ENCODE measurements around the gene CD151.

Gene CD151

DNA sequence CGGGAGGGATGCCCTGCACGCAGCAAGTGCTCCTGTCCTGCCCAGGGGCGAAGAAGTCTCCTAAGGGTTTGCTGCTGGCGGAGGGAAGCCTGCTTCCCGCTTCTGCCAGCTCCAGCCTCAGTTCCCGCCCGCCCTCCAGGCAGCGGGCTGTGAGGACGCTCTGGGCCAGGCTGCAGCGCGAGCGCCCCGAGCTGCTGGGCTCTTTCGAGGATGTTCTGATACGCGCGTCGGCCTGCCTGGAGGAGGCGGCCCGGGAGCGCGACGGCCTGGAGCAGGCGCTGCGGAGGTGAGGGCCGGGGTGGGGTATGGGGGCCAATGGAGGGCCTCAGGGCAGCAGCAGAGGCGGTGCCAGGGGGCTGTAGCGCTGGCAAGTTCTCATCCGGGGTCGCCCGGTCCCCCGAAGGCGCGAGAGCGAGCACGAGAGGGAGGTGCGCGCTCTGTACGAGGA lies 2.9 kb upstream of the CD151 start:
- DNase-seq = peak in 1 of 6 experiments; percentile 56

DNA sequence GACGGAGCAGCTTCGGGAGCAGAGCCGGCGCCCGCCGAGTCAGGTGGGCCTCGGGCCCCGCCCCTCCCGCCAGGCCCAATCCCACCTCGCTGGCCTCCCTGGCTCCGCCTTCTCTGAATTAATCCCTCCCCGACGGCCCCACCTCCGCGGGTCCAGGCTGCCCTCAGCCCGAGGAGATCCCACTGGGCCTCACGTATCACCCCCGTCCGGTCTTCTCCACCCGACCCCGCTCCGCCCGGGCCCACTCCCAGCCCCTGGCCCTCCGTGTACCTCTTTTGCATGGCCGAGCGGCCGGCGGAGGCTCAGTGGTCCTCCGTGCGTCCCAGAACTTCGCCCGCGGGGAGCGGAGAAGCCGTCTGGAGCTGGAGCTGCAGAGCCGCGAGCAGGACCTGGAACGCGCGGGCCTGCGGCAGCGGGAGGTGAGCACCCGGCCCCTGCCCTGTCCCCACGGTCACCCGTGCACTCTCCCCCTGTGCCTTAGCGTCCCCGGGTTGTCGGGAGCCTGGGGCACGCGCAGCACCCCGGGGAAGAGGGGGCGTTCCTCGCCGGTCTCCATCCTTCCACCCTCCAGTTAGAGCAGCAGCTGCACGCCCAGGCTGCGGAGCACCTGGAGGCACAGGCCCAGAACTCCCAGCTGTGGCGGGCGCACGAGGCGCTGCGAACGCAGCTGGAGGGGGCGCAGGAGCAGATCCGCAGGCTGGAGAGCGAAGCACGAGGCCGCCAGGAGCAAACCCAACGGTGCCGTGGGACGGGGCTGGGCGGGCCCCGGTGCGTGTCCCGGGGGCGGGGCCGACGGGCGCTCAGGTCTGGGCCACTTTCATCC lies 2.2 kb upstream of the CD151 start:
- DNase-seq = peak in 3 of 6 experiments; percentile 36 to 51 (median 47)

DNA sequence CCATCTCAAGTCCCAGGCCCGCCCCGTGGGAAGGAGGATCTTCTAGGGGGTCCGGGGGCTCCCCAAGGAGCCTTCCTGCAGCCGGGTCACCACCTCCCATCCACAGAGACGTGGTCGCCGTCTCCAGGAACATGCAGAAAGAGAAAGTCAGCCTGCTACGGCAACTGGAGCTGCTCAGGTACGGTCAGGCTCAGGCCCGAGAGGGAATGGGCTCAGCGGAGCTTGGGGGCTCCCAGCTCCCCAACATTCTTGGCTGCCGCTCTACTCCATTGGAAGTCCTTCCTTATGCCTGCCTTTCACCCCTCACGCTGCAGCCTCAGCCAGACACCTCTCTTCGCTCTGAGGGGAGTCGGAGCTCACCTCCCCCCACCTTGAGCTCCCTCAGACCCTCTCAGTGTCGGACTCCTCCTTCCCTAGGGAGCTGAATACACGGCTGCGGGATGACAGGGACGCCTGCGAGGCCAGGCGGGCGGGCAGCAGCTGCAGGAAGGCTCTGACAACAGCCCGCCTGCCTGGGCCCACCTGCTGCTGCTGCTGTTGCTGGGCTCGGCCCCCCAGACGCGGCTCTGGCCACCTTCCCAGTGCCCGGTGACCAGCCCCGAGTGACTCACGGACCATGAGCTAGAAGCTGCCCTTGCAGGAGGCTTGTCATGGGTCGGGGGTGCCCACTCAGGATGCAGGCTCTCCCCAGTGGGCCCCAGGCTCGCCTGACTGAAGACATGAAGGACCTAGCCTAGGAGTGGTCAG lies 1.5 kb upstream of the CD151 start:
- no peak for DNase-seq

DNA sequence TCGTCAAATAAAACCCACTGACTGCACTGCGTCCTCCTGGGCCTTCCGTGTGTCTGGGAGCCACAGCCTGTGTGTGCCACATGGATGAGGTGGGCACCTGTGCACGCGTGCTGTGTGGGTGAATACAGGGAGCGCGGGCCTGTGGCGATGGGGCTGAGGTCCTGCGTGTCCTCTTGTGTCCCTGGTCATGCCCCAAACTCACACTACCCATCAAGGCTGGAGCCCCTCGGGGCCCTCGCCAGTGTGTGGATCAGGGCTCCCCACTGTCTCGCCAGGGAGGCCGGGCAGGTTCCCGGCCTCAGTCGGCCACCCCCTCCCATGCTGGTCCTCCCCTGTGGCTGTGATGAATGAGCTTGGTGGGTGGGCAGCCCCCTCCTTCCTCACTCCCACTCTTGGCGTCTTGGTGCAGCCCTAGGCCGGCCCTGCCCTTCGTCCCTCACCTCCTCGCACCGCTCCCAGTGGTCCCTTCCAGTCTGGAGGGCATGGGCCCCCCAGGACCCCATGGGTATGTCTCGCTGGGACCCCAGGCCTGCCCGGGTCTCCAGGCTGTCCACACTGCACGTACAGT lies 707 bp upstream of the CD151 start:
- DNase-seq = no peak

DNA sequence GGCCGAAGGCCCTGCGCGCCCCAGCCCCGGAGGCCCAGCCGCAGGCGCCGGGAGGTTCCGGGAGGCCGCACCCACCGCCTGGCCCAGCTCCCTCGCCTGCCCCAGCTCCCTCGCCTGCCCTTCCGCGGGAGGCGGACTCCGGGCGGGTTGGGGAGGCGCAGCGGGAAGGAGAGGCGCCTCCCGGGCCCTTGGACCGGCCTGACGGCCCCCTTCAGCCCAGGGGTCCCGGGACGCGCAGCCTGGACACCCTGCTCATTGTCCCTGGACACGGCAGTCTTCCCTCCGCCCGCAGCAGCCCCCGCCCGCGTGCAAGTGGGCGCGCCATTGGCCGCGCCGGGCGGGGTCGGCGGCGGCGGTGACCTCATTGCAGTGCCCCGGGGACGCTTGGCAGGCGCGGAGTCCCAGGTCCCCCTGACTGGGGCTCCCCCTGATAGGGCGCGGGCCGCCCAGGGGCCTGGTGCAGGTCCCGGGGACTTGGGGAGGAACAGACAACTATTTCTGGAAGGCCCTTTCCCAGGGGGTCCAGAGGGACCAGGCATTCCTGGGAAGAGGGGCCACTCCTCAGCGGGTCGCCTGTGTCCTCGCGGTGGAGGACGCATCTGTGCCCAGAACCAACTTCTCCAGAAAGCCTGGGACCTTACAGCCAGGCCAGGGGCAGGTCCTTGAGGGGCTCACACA lies 501 bp downstream of the CD151 start:
- no peak for DNase-seq

DNA sequence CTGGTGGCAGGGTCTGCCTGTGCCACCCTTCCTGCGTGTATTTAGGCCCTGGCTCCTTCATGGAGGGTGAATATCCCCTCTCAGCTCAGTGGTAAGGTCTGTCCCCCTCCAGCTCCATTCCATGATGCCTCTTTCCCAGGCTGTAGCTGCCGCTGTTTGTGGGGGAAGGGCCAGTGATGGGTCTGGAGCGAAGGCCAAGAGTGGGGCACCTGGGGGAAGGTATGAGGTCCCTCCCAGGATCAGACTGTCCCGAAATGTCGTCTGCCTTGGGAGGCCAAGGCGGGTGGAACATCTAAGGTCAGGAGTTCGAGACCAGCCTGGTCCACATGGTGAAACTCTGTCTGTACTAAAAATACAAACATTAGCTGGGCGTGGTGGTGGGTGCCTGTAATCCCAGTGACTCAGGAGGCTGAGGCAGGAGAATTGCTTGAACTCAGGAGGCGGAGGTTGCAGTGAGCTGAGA lies 1.1 kb downstream of the CD151 start:
- DNase-seq = no peak

DNA sequence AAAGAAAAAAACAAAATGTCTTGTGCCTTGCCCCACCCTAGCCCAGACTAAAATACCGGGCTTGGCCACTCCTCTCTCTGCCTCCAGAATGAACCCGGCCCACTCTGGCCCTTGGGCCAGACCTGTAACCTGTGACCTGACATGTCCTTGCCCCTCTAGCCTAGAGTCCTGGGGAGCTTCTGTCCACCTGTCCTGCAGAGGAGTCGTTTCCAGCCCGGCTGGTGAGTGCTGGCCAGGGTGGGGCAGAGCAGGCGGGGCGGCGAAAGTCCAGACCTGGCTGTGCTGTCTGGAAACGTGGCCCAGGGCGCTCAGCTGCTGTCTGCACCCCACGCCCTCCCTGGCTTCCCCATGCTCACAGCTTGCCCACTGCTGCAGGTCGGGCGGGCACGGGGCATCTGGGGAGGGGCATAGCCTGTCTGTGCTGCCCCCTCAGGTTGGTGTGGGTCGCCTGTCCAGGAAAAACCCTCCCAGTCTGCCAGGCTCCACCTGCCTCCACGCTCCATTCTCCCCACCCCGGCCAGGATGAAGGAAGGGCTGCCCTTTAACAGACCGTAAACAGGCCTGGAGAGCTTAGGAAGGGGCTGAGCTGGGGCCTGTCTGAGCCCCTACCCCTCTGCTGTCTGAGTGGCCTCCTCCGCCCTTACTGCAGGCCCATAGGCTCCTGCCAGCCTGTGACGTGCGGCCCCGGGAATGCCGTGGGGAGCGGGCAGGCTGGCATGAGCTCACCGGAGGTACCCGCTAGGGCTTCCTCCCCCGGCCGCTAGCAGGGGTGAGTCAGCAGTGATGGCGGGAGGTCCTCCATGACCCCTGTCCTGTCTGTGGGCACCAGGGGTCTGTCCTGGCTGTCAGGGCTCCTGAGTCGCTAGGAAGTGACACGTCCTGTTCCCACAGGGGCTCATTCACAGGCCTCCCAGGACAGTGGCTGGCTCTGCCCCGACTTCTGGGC lies 1.9 kb downstream of the CD151 start:
- DNase-seq = no peak

DNA sequence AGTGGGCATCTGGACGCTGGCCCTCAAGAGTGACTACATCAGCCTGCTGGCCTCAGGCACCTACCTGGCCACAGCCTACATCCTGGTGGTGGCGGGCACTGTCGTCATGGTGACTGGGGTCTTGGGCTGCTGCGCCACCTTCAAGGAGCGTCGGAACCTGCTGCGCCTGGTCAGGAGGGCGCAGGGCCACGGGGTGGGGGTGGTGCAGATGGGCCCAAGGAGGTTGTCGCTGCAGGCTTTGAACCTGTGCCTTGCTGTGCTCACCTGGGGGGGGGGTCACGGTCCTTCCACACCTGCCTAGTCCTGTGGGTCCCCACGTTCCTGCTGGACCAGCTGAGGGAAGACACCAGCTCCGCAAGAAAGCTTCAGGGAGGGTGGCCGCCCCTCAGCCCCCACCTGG lies 3.5 kb downstream of the CD151 start:
- no peak for DNase-seq

DNA sequence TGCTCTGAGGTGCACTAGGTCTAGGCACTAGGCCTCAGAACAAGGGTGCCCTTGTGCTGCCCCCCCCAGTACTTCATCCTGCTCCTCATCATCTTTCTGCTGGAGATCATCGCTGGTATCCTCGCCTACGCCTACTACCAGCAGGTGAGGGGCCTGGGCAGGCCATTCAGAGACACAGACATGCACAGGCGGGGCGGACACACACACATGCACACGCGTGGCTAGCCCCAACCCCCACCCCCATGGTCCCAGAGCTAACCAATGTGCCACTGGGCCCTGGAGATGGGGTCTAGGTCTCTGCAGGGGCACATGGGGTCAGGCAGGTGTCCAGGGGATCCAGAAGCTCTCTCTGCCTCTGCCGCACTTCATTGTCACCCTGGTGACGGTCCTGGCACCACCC lies 3.9 kb downstream of the CD151 start:
- no peak for DNase-seq

DNA sequence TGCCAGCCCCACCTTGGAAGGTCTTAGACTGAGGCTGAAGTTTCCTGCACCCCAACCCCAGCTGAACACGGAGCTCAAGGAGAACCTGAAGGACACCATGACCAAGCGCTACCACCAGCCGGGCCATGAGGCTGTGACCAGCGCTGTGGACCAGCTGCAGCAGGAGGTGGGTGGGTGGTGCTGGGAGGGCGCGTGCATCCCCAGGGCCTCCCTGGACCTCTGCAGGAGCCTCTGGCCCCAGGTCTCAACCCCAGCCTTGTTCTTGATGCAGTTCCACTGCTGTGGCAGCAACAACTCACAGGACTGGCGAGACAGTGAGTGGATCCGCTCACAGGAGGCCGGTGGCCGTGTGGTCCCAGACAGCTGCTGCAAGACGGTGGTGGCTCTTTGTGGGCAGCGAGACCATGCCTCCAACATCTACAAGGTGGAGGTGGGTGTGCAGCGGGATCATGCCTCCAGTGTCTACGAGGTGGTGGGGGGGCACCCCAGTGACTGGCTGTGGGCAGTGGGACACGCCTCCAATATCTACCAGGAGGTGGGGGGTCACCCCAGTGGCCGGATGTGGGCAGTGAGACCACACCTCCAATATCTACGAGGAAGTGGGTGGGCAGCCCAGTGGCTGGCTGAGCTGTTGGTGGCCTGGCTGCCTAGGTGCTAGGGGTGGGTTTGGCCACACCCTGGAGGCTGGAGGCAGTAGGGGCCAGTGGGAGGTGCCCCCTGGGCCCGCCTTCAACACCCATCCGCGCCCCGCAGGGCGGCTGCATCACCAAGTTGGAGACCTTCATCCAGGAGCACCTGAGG lies 4.6 kb downstream of the CD151 start:
- no peak for DNase-seq

DNA sequence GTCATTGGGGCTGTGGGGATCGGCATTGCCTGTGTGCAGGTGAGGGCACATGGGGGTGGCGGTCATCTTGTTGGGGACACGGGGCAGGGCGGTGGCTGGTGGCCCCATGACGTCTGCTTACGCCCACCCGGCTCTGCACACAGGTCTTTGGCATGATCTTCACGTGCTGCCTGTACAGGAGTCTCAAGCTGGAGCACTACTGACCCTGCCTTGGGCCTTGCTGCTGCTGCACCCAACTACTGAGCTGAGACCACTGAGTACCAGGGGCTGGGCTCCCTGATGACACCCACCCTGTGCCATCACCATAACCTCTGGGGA lies 5.2 kb downstream of the CD151 start:
- DNase-seq = no peak

DNA sequence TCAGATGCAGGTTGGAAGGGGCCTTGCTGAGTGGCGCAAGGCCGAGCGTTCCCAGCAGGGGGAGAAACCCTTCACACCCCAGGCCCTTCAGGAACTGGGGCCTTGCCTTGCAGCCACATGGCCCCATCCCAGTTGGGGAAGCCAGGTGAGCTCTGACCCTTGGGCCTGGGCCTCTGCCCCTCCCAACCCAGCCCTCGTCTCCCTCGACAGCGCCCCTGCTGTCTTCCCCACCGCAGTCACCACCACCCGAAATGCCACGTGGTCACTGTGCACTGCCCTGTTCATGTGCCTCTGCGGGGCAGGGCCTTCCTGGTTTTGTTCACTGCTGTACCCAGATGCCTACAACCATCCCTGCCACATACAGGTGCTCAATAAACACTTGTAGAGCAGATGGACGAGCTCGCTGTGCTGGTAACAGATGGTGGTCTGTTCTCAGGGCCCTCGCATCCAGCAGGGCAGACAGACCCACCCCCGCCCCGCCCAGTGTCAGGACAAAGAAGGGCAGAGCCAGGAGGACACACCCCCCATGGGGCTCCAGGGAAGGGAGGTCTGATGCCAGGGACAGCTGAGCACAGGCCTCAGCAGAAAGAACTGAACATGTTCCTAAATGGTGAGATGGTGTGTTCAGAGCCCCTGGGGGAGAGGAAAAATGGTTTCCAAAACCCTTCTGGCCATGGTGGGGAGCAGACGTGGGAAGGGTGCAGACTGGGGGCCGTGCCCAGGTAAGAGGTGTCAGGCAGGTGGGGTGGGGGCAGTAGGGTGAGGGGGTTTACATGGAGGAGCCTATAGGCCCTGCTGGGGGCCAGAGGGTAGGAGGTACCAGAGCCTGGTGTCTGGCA lies 5.9 kb downstream of the CD151 start:
- no peak for DNase-seq

DNA sequence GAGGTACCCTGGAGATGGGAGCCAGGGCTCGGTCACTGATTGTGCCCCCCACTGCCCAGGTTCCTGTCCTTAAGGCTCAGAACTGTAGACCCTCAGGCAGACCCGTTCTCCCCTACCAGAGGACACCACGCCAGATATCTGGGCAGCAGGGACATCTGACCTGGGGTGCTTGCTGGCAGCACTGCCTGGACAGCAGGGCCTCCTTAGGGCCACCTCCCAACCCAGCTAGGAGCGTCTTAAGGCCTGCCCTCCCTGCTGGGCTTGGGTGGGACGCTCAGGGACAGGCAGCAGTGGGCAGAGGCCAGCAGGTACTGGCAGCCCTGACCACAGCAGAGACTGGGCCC lies 6.5 kb downstream of the CD151 start:
- no peak for DNase-seq

DNA sequence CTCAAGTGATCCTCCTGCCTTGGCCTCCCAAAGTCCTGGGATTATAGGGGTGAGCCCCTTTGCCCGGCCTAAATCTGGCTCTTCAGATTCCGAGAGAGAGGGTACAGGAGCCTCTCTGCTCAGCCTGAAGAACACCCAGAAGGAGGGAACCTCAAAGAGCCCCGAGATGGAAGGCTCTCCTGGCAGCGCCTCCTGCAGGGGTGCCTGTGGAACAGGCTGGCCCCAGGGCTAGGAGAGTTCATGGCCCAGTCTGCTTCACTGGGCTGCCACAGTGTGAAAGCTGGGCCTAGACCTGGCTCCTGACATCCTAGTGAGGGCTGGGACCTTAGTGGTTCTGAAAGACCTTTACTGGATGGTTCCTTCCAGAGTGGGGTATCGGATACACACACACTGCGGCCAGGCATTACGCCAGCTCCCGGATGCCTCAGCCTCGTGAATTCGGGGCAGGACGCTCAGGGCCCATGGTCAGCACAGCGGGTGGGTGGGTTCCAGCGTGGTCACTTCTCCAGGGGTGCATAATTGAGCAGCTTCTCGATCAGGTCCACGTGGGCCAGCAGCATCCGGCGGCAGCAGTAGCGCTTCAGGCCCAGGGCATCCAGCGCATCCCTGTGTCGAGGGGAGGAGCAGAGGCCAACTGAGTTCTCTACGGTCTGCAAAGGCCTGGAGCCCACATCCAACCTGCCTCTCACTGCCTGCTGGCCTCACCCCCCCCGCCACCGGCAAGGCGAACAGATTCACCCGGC lies 7.3 kb downstream of the CD151 start:
- no peak for DNase-seq

DNA sequence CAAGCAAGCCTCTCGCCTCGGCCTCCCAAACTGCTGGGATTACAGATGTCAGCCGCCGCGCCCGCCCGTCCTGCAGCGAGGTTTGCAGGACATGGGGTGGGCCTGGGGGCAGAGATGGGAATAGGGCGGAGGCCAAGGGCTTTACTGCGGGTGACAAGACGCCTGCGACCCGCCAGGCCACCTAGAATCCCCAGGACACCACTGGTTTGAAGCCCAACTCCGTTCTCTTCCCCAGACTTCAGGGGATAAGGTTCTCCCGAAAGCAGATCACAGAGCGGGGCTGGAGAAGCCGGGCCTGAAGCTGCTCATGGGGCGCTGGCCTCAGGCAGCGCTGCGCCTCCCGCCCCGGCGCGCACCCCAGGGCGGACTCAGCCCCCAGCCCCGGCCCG lies 9.2 kb downstream of the CD151 start:
- no peak for DNase-seq

DNA sequence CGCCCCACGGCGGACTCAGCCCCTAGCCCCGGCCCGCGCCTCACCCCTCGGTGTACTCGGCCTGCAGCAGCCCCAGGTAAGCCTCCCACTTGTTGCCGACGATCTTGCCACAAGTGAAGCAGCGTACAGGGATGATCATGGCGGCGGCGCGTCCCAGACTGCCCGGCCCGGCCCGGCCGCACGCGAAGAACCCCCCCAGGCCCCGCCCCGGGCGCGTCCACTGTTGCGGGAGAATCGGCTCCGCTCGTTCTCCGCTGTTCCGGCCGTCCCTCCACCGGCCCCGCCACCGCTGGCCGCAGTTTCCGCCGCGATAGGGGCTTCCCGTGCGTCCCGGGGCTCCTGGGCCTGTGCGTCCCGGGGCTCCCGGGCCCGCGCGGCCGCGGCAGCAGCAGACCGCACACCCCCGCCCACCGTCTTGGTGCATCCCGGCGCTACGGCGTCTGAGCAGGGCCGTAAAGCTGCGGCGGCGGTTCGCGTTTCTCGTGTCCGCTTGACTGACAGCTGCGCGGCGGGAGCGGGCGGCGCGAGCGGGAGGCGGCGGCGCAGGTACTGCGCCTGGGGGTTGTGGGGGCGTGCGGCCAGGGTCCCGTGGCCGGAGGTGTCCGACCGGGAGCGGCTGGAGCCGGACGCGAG lies 9.7 kb downstream of the CD151 start, which contains the start of the genes POLR2L and TSPAN4:
Gene POLR2L (minus strand): TSS at position 160 of the 633 bp plus-strand sequence. CDS start 21 bp downstream, at position 139.
Gene TSPAN4 (plus strand): TSS at position 483 of the 633 bp plus-strand sequence. CDS start 7,453 bp downstream, outside the sequence.
- DNase-seq = peak; percentile 64 to 91 (median 80)

DNA sequence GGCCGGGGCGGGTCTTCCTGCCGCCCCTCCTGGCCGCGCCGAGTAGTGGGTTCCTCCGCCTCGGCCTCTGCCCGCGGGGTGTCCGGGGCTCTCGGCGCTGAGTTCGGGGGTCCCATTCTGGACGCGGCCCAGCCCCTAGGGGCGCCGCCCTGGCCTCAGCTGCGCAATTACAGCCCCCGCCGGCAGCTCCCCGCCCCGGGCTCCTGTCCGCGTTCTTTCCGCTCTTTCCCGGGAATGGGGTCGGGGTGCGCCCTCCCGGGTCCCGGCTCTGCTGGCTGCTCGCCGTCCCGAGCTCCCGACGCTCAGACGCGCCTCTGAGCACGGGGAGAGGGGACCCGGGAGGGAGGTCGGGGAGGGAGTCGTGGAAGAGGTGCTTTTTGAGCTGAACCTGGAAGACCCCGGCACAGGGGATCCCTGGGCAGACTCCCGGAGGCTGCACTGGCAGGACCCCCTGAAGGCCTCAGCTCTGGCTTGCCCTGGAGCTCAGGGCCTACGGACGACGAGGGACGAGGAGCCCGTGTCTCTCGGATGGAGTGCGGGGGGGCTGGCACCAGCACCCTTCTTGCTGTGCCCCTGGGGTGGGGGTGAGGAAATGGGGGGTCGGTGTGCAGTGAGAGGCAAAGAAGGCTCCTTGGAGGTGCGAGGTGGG lies 10.5 kb downstream of the CD151 start:
- DNase-seq = no peak

All from stimulated activated naive CD4-positive, alpha-beta T cell (primary cell).